Measurements from ENCODE around the gene CASZ1. TPM values are rescaled to one million over a fixed set of nuclear protein-coding genes. Genes with fewer than 3 reads are reported as not detected.

CASZ1 gene
- total RNA-seq, 1 donor from 2014 or later: 4.0 TPM

DNA sequence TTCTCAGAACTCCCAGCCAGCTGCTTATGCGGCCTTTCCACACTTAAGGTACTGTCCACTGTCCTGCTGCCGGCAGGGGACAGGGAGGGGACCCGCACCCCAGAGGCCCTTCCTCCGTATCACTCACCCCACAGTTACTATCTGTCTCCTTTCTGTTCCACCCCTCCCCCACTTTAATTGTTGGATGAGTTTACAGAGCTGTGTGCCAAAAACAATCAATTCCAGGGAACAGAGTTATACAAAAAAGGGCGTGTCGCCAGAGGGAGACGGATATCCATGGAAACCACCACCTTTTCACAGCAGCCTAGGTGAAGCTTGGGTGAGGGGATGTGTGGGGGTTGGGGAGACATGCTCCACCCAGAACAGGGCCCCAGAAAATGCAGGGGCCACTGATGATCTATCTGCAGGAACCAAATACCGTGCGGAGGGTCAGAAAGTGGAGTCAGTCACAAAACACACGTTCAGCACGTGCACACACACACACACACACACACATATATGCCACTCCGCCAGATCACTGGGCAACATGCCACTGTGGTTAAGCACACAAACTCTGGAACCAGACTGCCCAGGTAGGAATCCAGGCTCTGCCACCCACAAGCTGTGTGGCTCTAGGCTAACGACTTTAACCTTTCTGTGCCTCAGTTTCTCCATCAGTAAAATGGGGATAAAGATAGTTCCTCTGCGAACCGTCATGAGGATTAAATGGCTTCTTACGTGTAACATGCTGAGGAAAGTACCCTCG is 30.5 kb downstream of the CASZ1 start:
- Mint-ChIP-seq H3K27ac (ENCODE audit: unreplicated experiment) (no peak overlapping the region), H3K4me1 (ENCODE audit: low read depth, unreplicated experiment) (no peaks in the 10 kb centered on the region), H3K4me3 (ENCODE audit: unreplicated experiment) (no peak overlapping the region), H3K9me3 (ENCODE audit: unreplicated experiment) (no peaks in the 10 kb centered on the region), H3K36me3 (ENCODE audit: low read depth, unreplicated experiment) (peaks cover 2% of the 10 kb centered on the region), H3K27me3 (ENCODE audit: low read depth, unreplicated experiment) (peaks cover 44% of the 10 kb centered on the region)
- Histone ChIP-seq H3K36me3 (ENCODE audit: insufficient read depth, low read length) (no peaks in the 10 kb centered on the region), H2AFZ (ENCODE audit: low read depth, low read length) (no peak overlapping the region), H3K4me1 (ENCODE audit: insufficient read depth, low read length) (no peaks in the 10 kb centered on the region), H3K79me2 (ENCODE audit: insufficient read depth, low read length) (no peaks in the 10 kb centered on the region), H3K9me3 (ENCODE audit: insufficient read depth, low read depth, low read length) (no peaks in the 10 kb centered on the region), H3K27ac (ENCODE audit: low read depth, low read length) (no peak overlapping the region), H4K20me1 (ENCODE audit: insufficient read depth, low read length) (no peaks in the 10 kb centered on the region), H3K9ac (ENCODE audit: low read length) (no peak overlapping the region), H3K27me3 (ENCODE audit: insufficient read depth, low read length) (peaks cover 3% of the 10 kb centered on the region), H3K4me2 (ENCODE audit: low read length) (no peak overlapping the region), H3K4me3 (ENCODE audit: insufficient read depth, low read depth, low read length) (no peak overlapping the region)
- no peak for DNase-seq (ENCODE audit: low read depth)
- TF ChIP-seq, protein P1, sequence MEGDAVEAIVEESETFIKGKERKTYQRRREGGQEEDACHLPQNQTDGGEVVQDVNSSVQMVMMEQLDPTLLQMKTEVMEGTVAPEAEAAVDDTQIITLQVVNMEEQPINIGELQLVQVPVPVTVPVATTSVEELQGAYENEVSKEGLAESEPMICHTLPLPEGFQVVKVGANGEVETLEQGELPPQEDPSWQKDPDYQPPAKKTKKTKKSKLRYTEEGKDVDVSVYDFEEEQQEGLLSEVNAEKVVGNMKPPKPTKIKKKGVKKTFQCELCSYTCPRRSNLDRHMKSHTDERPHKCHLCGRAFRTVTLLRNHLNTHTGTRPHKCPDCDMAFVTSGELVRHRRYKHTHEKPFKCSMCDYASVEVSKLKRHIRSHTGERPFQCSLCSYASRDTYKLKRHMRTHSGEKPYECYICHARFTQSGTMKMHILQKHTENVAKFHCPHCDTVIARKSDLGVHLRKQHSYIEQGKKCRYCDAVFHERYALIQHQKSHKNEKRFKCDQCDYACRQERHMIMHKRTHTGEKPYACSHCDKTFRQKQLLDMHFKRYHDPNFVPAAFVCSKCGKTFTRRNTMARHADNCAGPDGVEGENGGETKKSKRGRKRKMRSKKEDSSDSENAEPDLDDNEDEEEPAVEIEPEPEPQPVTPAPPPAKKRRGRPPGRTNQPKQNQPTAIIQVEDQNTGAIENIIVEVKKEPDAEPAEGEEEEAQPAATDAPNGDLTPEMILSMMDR (IDR thresholded peaks at IDR 0.05; ENCODE audit: insufficient read depth, low read depth, low read length): no peak
- no peak for TF ChIP-seq EZH2 (IDR thresholded peaks at IDR 0.05; ENCODE audit: insufficient read depth, low read length)
- FAIRE-seq: no peak

DNA sequence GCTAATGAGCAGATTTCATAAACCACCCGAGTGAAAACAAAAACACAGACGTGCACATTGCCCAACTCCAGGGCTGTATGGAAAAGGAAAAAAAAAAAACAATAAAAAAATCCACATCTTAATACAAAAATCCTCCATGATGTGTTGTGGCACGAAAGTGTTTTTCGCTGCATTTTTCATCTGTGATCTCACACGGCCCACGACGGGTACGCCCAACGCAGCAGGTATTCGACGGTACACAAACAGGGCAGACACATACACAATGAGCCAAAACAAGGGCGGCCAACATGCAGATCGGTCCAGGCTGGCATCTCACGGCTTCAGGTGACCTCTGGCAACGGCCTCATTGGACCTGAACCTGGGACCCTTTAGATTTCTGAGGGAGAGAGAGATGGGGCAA is 31.1 kb downstream of the CASZ1 start:
- Histone ChIP-seq H4K20me1 (ENCODE audit: insufficient read depth, low read length) (no peaks in the 10 kb centered on the region), H2AFZ (ENCODE audit: low read depth, low read length) (no peak overlapping the region), H3K9me3 (ENCODE audit: insufficient read depth, low read depth, low read length) (no peaks in the 10 kb centered on the region), H3K4me2 (ENCODE audit: low read length) (no peak overlapping the region), H3K4me1 (ENCODE audit: insufficient read depth, low read length) (no peaks in the 10 kb centered on the region), H3K79me2 (ENCODE audit: insufficient read depth, low read length) (no peaks in the 10 kb centered on the region), H3K27ac (ENCODE audit: low read depth, low read length) (no peak overlapping the region), H3K36me3 (ENCODE audit: insufficient read depth, low read length) (no peaks in the 10 kb centered on the region), H3K9ac (ENCODE audit: low read length) (no peak overlapping the region), H3K27me3 (ENCODE audit: insufficient read depth, low read length) (no peaks in the 10 kb centered on the region), H3K4me3 (ENCODE audit: insufficient read depth, low read depth, low read length) (no peak overlapping the region)
- no peaks in the 10 kb centered on the region for H3K4me1 Mint-ChIP-seq (ENCODE audit: low read depth, unreplicated experiment)
- DNase-seq (ENCODE audit: low read depth) (no peak), FAIRE-seq (no peak)
- H3K4me3 Mint-ChIP-seq (ENCODE audit: unreplicated experiment): no peak overlapping the region
- no peaks in the 10 kb centered on the region for H3K9me3 Mint-ChIP-seq (ENCODE audit: unreplicated experiment)
- peaks cover 2% of the 10 kb centered on the region for H3K36me3 Mint-ChIP-seq (ENCODE audit: low read depth, unreplicated experiment)
- TF ChIP-seq, protein P1 (IDR thresholded peaks at IDR 0.05; ENCODE audit: insufficient read depth, low read depth, low read length): no peak
- TF ChIP-seq EZH2 (IDR thresholded peaks at IDR 0.05; ENCODE audit: insufficient read depth, low read length): no peak
- H3K27me3 Mint-ChIP-seq (ENCODE audit: low read depth, unreplicated experiment): peaks cover 46% of the 10 kb centered on the region
- H3K27ac Mint-ChIP-seq (ENCODE audit: unreplicated experiment): no peak overlapping the region

DNA sequence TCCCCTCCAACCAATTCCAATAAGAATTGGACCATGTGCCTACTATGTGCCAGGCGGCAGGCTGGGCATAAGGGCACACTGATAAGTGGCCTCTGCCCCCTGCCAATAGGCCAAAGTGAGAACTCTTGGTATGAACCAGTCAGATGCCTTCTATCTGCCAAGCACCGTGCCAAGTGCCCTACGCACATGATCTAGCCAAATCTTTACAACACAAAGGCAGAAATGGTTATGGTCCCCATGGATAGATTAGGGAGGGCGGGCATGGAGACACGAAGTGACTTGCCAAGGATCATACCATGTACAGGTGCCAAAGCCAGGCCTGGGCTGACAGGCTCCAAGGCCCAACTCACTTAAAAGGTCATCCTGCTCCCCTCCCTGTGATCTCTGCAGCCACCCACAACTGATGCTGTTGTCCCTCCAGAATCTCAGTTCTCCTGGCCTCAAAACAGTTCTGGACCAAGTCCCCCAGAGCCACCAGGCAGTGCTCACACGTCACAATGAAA is 32.1 kb downstream of the CASZ1 start:
- H4K20me1 ChIP-seq (ENCODE audit: insufficient read depth, low read length): no peaks in the 10 kb centered on the region
- no peak overlapping the region for H3K4me3 ChIP-seq (ENCODE audit: insufficient read depth, low read depth, low read length)
- FAIRE-seq (no peak), DNase-seq (ENCODE audit: low read depth) (no peak)
- no peaks in the 10 kb centered on the region for H3K27me3 ChIP-seq (ENCODE audit: insufficient read depth, low read length)
- TF ChIP-seq EZH2 (IDR thresholded peaks at IDR 0.05; ENCODE audit: insufficient read depth, low read length): no peak
- TF ChIP-seq, protein P1 (IDR thresholded peaks at IDR 0.05; ENCODE audit: insufficient read depth, low read depth, low read length): no peak
- H3K9me3 ChIP-seq (ENCODE audit: insufficient read depth, low read depth, low read length): no peaks in the 10 kb centered on the region
- Mint-ChIP-seq H3K9me3 (ENCODE audit: unreplicated experiment) (no peaks in the 10 kb centered on the region), H3K27me3 (ENCODE audit: low read depth, unreplicated experiment) (peaks cover 50% of the 10 kb centered on the region), H3K36me3 (ENCODE audit: low read depth, unreplicated experiment) (peaks cover 2% of the 10 kb centered on the region), H3K4me3 (ENCODE audit: unreplicated experiment) (no peak overlapping the region), H3K27ac (ENCODE audit: unreplicated experiment) (no peak overlapping the region), H3K4me1 (ENCODE audit: low read depth, unreplicated experiment) (no peaks in the 10 kb centered on the region)
- H3K4me1 ChIP-seq (ENCODE audit: insufficient read depth, low read length): no peaks in the 10 kb centered on the region
- no peak overlapping the region for H2AFZ ChIP-seq (ENCODE audit: low read depth, low read length)
- no peak overlapping the region for H3K9ac ChIP-seq (ENCODE audit: low read length)
- no peak overlapping the region for H3K27ac ChIP-seq (ENCODE audit: low read depth, low read length)
- H3K4me2 ChIP-seq (ENCODE audit: low read length): no peak overlapping the region
- no peaks in the 10 kb centered on the region for H3K79me2 ChIP-seq (ENCODE audit: insufficient read depth, low read length)
- no peaks in the 10 kb centered on the region for H3K36me3 ChIP-seq (ENCODE audit: insufficient read depth, low read length)
